Cardiac muscle cell (in vitro differentiated cells and primary cell): ENCODE measurements around the gene ANAPC1. TPM values are rescaled to one million over a fixed set of nuclear protein-coding genes. Genes with fewer than 3 reads are reported as not detected.
"Not testable (repeated sequence)": the region's sequence is repeated elsewhere in the genome, so short reads cannot be mapped to it uniquely, and the experiment has no call there.

Source experiments
- DNase-seq, 2 donors: peaks; one replicate each; pipeline versions ENCODE4 v3.0.0 to v3.0.0-alpha.2; 2010 to 2017; ENCODE audit warnings: low read depth in 1 of 2, low spot score in 1 of 2
- H3K27ac ChIP-seq: fragments of 200-600 bp; sonication (generic); 2 replicates; pipeline ENCODE4 v1.5.1; 2016
- H3K27me3 ChIP-seq: fragments of 200-600 bp; sonication (generic); 2 replicates; pipeline ENCODE4 v1.6.0; 2016; ENCODE audit warnings: control low read depth
- H3K36me3 ChIP-seq: fragments of 200-600 bp; sonication (generic); 2 replicates; pipeline ENCODE4 v1.5.1; 2016; ENCODE audit warnings: control low read depth
- H3K4me1 ChIP-seq: fragments of 200-600 bp; sonication (generic); 2 replicates; pipeline ENCODE4 v1.8.1; 2017; ENCODE audit warnings: low read depth, mild to moderate bottlenecking, mixed run types
- H3K4me3 ChIP-seq: fragments of 200-600 bp; sonication (generic); 2 replicates; pipeline ENCODE4 v1.5.1; 2016; ENCODE audit warnings: mild to moderate bottlenecking
- H3K9me3 ChIP-seq: fragments of 200-600 bp; sonication (generic); 2 replicates; pipeline ENCODE4 v1.5.1; 2017; ENCODE audit warnings: low read depth, mild to moderate bottlenecking, control low read depth
- polyA plus RNA-seq: library from polyadenylated mRNA; unstranded; fragments of >200 nt; fragmentation: Nextera tagmentation; extraction: Ambion mirVana; gene quantifications from 2 replicates; pipeline ENCODE4 v1.2.1, GENCODE V29; 2016
- total RNA-seq: library from RNA; depleted of rRNA; stranded (reverse); fragments of >200 nt; gene quantifications from 2 replicates; pipeline ENCODE4 v1.2.3, GENCODE V29; 2016
- TF ChIP-seq, protein P1 (sequence below): IDR thresholded peaks from 2 replicates; pipeline ENCODE4 v1.5.1; 2012; ENCODE audit warnings: low read depth, mild to moderate bottlenecking, low read length

Gene ANAPC1
- total and polyA plus RNA-seq, 2 experiments from 2014 or later = 13.6 to 59.3 TPM

DNA sequence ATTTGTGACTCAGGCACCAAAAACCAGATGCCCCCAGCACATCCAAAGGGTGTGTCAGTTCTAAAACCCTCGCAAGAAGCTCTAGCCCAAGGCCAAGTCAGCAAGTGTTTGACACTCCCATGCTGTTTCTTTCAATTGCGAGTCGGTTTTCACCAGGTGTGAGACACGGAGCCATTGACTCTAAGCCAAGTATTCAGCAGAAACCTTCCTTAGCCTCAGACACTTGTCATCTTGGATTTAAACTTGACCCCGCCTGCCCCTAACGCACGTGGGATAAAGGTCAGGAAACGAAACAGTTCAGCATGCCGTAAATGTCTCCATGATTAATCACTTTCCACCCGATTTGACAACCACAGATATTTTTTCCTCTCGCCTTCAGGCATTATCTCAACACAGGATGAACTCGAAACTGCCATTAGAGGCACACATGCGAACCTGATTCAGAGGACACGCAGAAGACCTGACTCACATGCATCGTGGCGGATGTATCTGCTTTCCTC lies 156.3 kb downstream of the ANAPC1 start:
- H3K4me3 ChIP-seq, H3K4me1 ChIP-seq, H3K9me3 ChIP-seq, H3K27ac ChIP-seq, DNase-seq, H3K27me3 ChIP-seq, H3K36me3 ChIP-seq: not testable (repeated sequence)

DNA sequence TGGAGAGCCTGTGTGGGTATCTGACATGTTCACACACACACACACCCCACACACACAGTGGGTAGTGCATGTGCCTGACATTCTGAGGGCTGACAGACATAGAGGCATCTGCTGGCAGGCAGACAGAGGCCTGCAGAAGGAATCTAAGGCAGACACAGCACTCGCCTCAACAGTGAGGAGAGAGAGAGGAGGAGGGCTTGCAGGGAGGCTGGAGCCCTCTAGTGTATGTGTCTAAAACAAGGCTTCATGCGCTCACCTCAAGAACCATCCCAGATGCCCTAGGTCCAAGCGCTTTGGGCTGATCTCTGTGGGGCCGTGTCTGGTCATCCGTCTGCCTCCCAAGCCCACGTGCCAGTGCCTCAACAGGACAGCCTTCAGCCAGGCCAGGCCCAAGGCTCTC lies 158.3 kb downstream of the ANAPC1 start:
- TF ChIP-seq, protein P1, sequence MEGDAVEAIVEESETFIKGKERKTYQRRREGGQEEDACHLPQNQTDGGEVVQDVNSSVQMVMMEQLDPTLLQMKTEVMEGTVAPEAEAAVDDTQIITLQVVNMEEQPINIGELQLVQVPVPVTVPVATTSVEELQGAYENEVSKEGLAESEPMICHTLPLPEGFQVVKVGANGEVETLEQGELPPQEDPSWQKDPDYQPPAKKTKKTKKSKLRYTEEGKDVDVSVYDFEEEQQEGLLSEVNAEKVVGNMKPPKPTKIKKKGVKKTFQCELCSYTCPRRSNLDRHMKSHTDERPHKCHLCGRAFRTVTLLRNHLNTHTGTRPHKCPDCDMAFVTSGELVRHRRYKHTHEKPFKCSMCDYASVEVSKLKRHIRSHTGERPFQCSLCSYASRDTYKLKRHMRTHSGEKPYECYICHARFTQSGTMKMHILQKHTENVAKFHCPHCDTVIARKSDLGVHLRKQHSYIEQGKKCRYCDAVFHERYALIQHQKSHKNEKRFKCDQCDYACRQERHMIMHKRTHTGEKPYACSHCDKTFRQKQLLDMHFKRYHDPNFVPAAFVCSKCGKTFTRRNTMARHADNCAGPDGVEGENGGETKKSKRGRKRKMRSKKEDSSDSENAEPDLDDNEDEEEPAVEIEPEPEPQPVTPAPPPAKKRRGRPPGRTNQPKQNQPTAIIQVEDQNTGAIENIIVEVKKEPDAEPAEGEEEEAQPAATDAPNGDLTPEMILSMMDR = peak; percentile 15
- peak; percentile 41 to 57 for DNase-seq
- H3K27ac ChIP-seq, H3K9me3 ChIP-seq, H3K4me3 ChIP-seq, H3K36me3 ChIP-seq, H3K27me3 ChIP-seq, H3K4me1 ChIP-seq: not testable (repeated sequence)

- not testable (repeated sequence) for H3K27me3 ChIP-seq, DNase-seq, H3K9me3 ChIP-seq, H3K36me3 ChIP-seq, H3K4me3 ChIP-seq, H3K4me1 ChIP-seq, H3K27ac ChIP-seq
Measured at GRCh38 chr2:111719610-111720009, 164.4 kb downstream of the ANAPC1 start.

Other genes starting within 250 kb of the ANAPC1 start
- gene MERTK, start 14.4 kb upstream of the ANAPC1 start, total RNA-seq = 3.8 and 8.7 TPM in 2 replicates
- 4.5 and 4.9 TPM in 2 replicates for gene MERTK, start 14.4 kb upstream of the ANAPC1 start, polyA plus RNA-seq
- 4.6 and 7.3 TPM in 2 replicates for gene TMEM87B, start 171.1 kb upstream of the ANAPC1 start, total RNA-seq
- gene TMEM87B, start 171.1 kb upstream of the ANAPC1 start, polyA plus RNA-seq = 12.1 and 14.2 TPM in 2 replicates